KOPT-K1 (cell line): ENCODE measurements around the gene SLC30A2.

Source experiments
- H3K27ac ChIP-seq: fragments of 200-600 bp; sonication (generic); 2 replicates; pipeline ENCODE4 v1.5.1; 2016; ENCODE audit warnings: antibody characterized with exemption, mild to moderate bottlenecking, low read depth, low read length; ENCODE audit not compliant: poor library complexity, severe bottlenecking
- H3K36me3 ChIP-seq: fragments of 200-600 bp; sonication (generic); 2 replicates; pipeline ENCODE4 v1.5.1; 2017; ENCODE audit warnings: antibody characterized with exemption, mild to moderate bottlenecking, low read length, moderate library complexity; ENCODE audit not compliant: insufficient read depth
- H3K9me3 ChIP-seq: fragments of 200-600 bp; sonication (generic); 2 replicates; pipeline ENCODE4 v1.5.1; 2017; ENCODE audit warnings: antibody characterized with exemption, low read length, mild to moderate bottlenecking; ENCODE audit not compliant: insufficient read depth, poor library complexity, severe bottlenecking

Gene SLC30A2

DNA sequence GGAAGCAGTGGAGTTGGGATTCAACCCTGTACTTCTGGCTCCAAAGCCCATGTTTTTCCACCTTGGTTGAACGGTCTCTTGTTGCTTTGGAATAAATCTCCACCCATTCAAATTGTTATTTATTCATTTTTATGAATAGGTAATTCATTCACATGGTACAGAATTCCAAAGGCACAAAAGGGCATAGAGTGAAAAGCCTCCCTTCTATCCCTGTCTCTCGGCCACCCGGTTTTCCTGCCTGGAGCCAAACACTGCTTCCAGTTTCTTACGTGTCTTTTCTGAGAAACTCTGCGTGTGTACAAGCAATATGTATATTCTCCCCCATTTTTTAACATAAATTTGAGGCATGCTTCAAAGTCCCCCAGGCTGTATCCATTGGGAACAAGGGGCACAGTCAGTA, 20.4 kb downstream of the SLC30A2 start:
- no peaks in the 10 kb centered on the region for H3K9me3 ChIP-seq
- H3K27ac ChIP-seq = no peak overlapping the region
- H3K36me3 ChIP-seq = no peaks in the 10 kb centered on the region

DNA sequence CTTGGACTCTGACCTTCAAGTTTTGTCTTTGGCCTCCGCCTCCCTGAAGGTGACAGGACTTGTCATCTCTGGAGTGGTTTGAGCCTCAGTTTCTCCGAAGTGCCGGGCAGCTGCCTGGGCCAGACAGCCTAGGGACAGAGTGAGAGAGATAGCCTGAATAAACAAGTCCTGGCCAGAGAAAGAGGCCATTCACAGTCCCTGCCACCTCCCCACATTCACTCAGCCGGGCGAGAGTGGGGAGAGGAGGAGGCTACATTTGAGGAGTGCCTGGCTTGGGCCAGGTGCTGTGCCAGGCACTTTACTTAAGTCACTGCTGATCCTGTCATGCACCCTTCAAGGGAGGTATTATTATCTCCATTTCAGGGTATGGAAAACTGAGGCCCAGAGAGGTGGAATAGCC, 20.9 kb downstream of the SLC30A2 start:
- Histone ChIP-seq H3K9me3 (no peaks in the 10 kb centered on the region), H3K27ac (no peak overlapping the region), H3K36me3 (no peaks in the 10 kb centered on the region)

GRCh38 chr1:26023826-26024225, 22.1 kb downstream of the SLC30A2 start:
- H3K27ac ChIP-seq = no peak overlapping the region
- H3K36me3 ChIP-seq = no peaks in the 10 kb centered on the region
- H3K9me3 ChIP-seq = no peaks in the 10 kb centered on the region

- Histone ChIP-seq H3K27ac (no peak overlapping the region), H3K9me3 (no peaks in the 10 kb centered on the region), H3K36me3 (no peaks in the 10 kb centered on the region)
Measured at GRCh38 chr1:26023009-26023408, 22.9 kb downstream of the SLC30A2 start.

- no peaks in the 10 kb centered on the region for H3K9me3 ChIP-seq
- no peak overlapping the region for H3K27ac ChIP-seq
- no peaks in the 10 kb centered on the region for H3K36me3 ChIP-seq
Measured at GRCh38 chr1:26022404-26022779, 23.5 kb downstream of the SLC30A2 start.

GRCh38 chr1:26021647-26022403, 24.1 kb downstream of the SLC30A2 start, which contains the start of gene EXTL1:
EXTL1 (plus strand) TSS chr1:26021775; CDS start chr1:26022647, 872 bp downstream.
- H3K36me3 ChIP-seq = no peaks in the 10 kb centered on the region
- H3K27ac ChIP-seq = no peak within 1 kb of the TSS
- H3K9me3 ChIP-seq = no peaks in the 10 kb centered on the region

GRCh38 chr1:26020941-26021646, 24.8 kb downstream of the SLC30A2 start:
- H3K36me3 ChIP-seq = no peaks in the 10 kb centered on the region
- no peaks in the 10 kb centered on the region for H3K9me3 ChIP-seq
- no peak overlapping the region for H3K27ac ChIP-seq

- Histone ChIP-seq H3K27ac (no peak overlapping the region), H3K36me3 (no peaks in the 10 kb centered on the region), H3K9me3 (no peaks in the 10 kb centered on the region)
Measured at GRCh38 chr1:26020330-26020768, 25.6 kb downstream of the SLC30A2 start.

DNA sequence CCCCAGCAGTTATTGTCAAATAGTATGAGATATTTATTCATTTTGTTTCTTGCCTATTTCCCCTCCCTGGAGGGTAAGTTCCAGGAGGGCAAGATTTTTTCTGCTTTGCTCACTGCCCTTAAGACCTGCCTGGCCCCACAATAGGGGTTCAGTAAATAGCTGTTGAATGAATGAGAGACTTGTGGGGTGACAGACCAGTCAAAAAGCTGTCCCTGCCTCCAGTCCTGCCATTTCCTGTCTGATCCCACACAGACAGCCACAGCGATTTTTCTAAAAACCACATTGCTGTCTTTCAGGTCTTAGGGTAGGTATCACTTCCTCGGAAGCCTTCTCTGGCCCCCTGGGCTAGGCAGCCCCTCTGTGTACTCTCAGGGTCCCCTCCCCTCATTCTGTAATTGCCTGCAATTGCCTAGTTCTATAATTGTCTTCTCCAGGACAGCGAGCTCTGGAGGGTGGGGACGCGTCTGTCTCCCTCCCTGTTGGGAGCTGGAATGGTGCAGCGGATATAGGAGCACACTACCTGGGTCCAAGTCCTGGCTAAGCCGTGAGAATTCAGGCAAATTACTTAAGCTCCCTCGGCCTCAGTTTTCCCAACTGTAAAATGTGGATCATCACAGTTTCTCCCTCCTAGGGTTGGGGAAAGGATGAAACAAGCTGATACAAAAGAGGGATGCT, 26.1 kb downstream of the SLC30A2 start:
- no peaks in the 10 kb centered on the region for H3K9me3 ChIP-seq
- H3K27ac ChIP-seq = no peak overlapping the region
- H3K36me3 ChIP-seq = no peaks in the 10 kb centered on the region

- Histone ChIP-seq H3K36me3 (no peaks in the 10 kb centered on the region), H3K9me3 (no peaks in the 10 kb centered on the region), H3K27ac (peak overlapping the region; percentile 58)
Measured at GRCh38 chr1:26017606-26018005, 28.3 kb downstream of the SLC30A2 start.

- Histone ChIP-seq H3K9me3 (no peaks in the 10 kb centered on the region), H3K36me3 (no peaks in the 10 kb centered on the region), H3K27ac (peak overlapping the region; percentile 58)
Measured at GRCh38 chr1:26016953-26017545, 28.9 kb downstream of the SLC30A2 start.

GRCh38 chr1:26016258-26016952, 29.5 kb downstream of the SLC30A2 start:
- Histone ChIP-seq H3K27ac (peak overlapping the region; percentile 58), H3K9me3 (no peaks in the 10 kb centered on the region), H3K36me3 (no peaks in the 10 kb centered on the region)

- Histone ChIP-seq H3K27ac (no peak overlapping the region), H3K9me3 (no peaks in the 10 kb centered on the region), H3K36me3 (no peaks in the 10 kb centered on the region)
Measured at GRCh38 chr1:26015358-26015757, 30.6 kb downstream of the SLC30A2 start.

DNA sequence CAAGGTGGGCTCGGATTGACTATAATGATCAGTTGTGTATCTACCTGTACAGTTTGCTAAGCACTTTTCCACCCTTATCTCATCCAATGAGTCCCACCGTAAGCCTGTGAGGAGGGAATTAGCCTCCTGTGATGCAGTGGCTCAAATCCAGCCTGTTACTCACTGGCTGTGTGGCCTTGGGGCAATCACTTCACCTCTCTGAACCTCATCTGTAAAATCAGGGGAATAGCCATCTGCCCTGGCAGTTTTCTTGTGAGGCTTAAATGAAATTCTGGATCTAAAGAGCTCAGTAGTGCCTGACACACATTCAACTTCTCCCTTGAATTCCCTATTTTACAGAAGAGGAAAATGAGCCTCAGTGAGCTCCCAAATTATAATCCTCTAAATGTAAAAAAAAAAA, 31.7 kb downstream of the SLC30A2 start:
- Histone ChIP-seq H3K27ac (no peak overlapping the region), H3K9me3 (no peaks in the 10 kb centered on the region), H3K36me3 (no peaks in the 10 kb centered on the region)
